Endothelial cell of umbilical vein (primary cell): ENCODE measurements around the gene C1orf210. TPM values are rescaled to one million over a fixed set of nuclear protein-coding genes. Genes with fewer than 3 reads are reported as not detected.

ENCODE experiments used
- BruUV-seq: library from RNA; stranded (reverse); fragments of 400-500 nt; replicated peaks from 2 replicates; lab custom pipeline; 2021; lab: Mats Ljungman, UMichigan
- CTCF ChIA-PET: fragments of 300-600, 350-600 bp; sonication (Branson Sonifier 250); formaldehyde crosslinking; loops from one replicate; lab custom pipeline; 2021; ENCODE audit warnings: antibody characterized with exemption, inconsistent platforms; lab: Charles Lee
- POLR2A ChIA-PET: fragments of 300-600, 350-600 bp; sonication (Branson Sonifier 250); formaldehyde crosslinking; loops from one replicate; lab custom pipeline; 2021; ENCODE audit warnings: antibody characterized with exemption, inconsistent platforms; lab: Charles Lee
- DNase-seq: peaks from one replicate; pipeline ENCODE4 v3.0.0-alpha.2; 2011; ENCODE audit warnings: low read depth, low spot score
- FAIRE-seq: peaks from 2 replicates; lab custom pipeline; 2011; peaks lifted over from hg19 to GRCh38; lab: Jason Lieb, UNC
- H2AFZ ChIP-seq: 2 replicates; pipeline ENCODE4 v1.6.0; 2012; ENCODE audit warnings: low read depth, low read length, control low read depth, inconsistent platforms
- H3K27ac ChIP-seq: 2 replicates; pipeline ENCODE4 v1.5.1; 2011; ENCODE audit warnings: low read depth, mild to moderate bottlenecking, control low read depth, low read length, moderate library complexity; ENCODE audit not compliant: insufficient read depth
- H3K27me3 ChIP-seq, 2 experiments: 2 replicates each; pipeline versions ENCODE4 v1.6.0 to v1.6.1; 2011; ENCODE audit warnings: low read length in 2 of 2, mixed read lengths in 1 of 2; ENCODE audit not compliant: control insufficient read depth in 2 of 2, insufficient read depth in 2 of 2
- H3K36me3 ChIP-seq, 2 experiments: 2 replicates in 1 of 2; 3 replicates in 1 of 2; pipeline ENCODE4 v1.5.1; 2011; ENCODE audit warnings: low read length in 2 of 2, mild to moderate bottlenecking in 1 of 2, moderate library complexity in 1 of 2; ENCODE audit not compliant: control insufficient read depth in 2 of 2, insufficient read depth in 2 of 2; ENCODE audit errors: extremely low read depth in 1 of 2
- H3K4me1 ChIP-seq: 3 replicates; pipeline ENCODE4 v1.5.1; 2011; ENCODE audit warnings: mild to moderate bottlenecking, low read length; ENCODE audit not compliant: control insufficient read depth, insufficient read depth; ENCODE audit errors: extremely low read depth
- H3K4me2 ChIP-seq: 2 replicates; pipeline ENCODE4 v1.6.1; 2011; ENCODE audit warnings: low read length, control low read depth, mixed read lengths; ENCODE audit not compliant: insufficient read depth
- H3K4me3 ChIP-seq, 3 experiments: fragments of 200-600 bp in 1 of 3; sonication (generic), shearing (Covaris generic) in 1 of 3; replicated peaks in 1 of 3; 2 replicates each; pipeline ENCODE4 v1.5.1; 2011 to 2016; ENCODE audit warnings: control low read depth in 3 of 3, low read length in 3 of 3, mild to moderate bottlenecking in 2 of 3, inconsistent platforms in 1 of 3, low read depth in 1 of 3, moderate library complexity in 1 of 3; ENCODE audit not compliant: insufficient read depth in 1 of 3
- H3K79me2 ChIP-seq: 2 replicates; pipeline ENCODE4 v1.6.0; 2012; ENCODE audit warnings: low read length, inconsistent platforms; ENCODE audit not compliant: control insufficient read depth, insufficient read depth
- H3K9ac ChIP-seq: replicated peaks from 2 replicates; pipeline ENCODE3; 2011; ENCODE audit warnings: low read length, control low read depth; ENCODE audit not compliant: insufficient read depth; ENCODE audit errors: extremely low read depth
- H3K9me1 ChIP-seq: replicated peaks from 3 replicates; pipeline ENCODE4 v1.6.0; 2011; ENCODE audit warnings: mild to moderate bottlenecking, low read length; ENCODE audit not compliant: control insufficient read depth, insufficient read depth; ENCODE audit errors: extremely low read depth
- H3K9me3 ChIP-seq: replicated peaks from 2 replicates; pipeline ENCODE4 v1.5.1; 2012; ENCODE audit warnings: low read length, inconsistent platforms; ENCODE audit not compliant: control insufficient read depth, insufficient read depth
- H4K20me1 ChIP-seq: replicated peaks from 2 replicates; pipeline ENCODE3; 2011; ENCODE audit warnings: mild to moderate bottlenecking, low read length; ENCODE audit not compliant: control insufficient read depth, insufficient read depth; ENCODE audit errors: extremely low read depth
- EZH2 ChIP-seq: IDR thresholded peaks from 2 replicates; pipeline ENCODE4 v1.6.1; 2012; ENCODE audit warnings: borderline replicate concordance, low read depth, mild to moderate bottlenecking, moderate library complexity, low read length, inconsistent platforms; ENCODE audit not compliant: severe bottlenecking
- FOS ChIP-seq: IDR thresholded peaks from 2 replicates; pipeline ENCODE4 v1.6.1; 2011; ENCODE audit warnings: mild to moderate bottlenecking, low read length, moderate library complexity, borderline replicate concordance; ENCODE audit not compliant: insufficient read depth
- GATA2 ChIP-seq: IDR thresholded peaks from 2 replicates; pipeline ENCODE4 v1.7.0; 2011; ENCODE audit warnings: low read depth, mild to moderate bottlenecking, moderate library complexity, mixed read lengths, low read length; ENCODE audit not compliant: insufficient read length, insufficient read depth
- JUN ChIP-seq: IDR thresholded peaks from 2 replicates; pipeline ENCODE4 v1.6.1; 2011; ENCODE audit warnings: borderline replicate concordance, low read depth; ENCODE audit not compliant: insufficient read length, insufficient read depth
- MAX ChIP-seq: IDR thresholded peaks from 2 replicates; pipeline ENCODE4 v1.6.1; 2011; ENCODE audit not compliant: insufficient read depth, insufficient read length
- MYC ChIP-seq: IDR thresholded peaks from one replicate; pipeline ENCODE4 v1.6.1; 2011; ENCODE audit warnings: mild to moderate bottlenecking, low read depth, low read length
- POLR2A ChIP-seq: IDR thresholded peaks from 2 replicates; pipeline ENCODE4 v1.6.1; 2012; ENCODE audit warnings: low read depth, mild to moderate bottlenecking, control low read depth, low read length
- POLR2AphosphoS5 ChIP-seq: IDR thresholded peaks from 2 replicates; pipeline ENCODE4 v1.6.1; 2012; ENCODE audit warnings: low read depth, mild to moderate bottlenecking, control low read depth, low read length, moderate library complexity; ENCODE audit not compliant: insufficient read depth
- dilution Hi-C: fragments of 300-500 bp; cut with MboI; formaldehyde crosslinking; loops from one replicate; pipeline ENCODE4 v1.15.0; 2019; ENCODE audit warnings: low sequenced_read_pairs; ENCODE audit not compliant: extremely low pct_ligation_motif_present
- intact Hi-C: fragments of 100-400 bp; cut with micrococcal nuclease; formaldehyde crosslinking; loops from one replicate; pipeline ENCODE4 v1.10.0; 2022
- polyA plus RNA-seq, 4 experiments: library from polyadenylated mRNA; depleted of rRNA in 3 of 4; stranded (reverse) in 3 of 4; unstranded in 1 of 4; fragments of >200 nt; gene quantifications; 2 replicates each; pipeline versions ENCODE4 v1.2.1 to v1.2.3, GENCODE V29; 2011 to 2012; ENCODE audit warnings: missing spikeins in 1 of 4
- total RNA-seq: library from RNA; stranded (reverse); gene quantifications from 2 replicates; pipeline ENCODE4 v1.2.3, GENCODE V29; 2021
- TF ChIP-seq, protein P1 (sequence below), 2 donors: IDR thresholded peaks; 1 replicate in 1 of 2; 2 replicates in 1 of 2; pipeline ENCODE4 v1.5.1; 2011; ENCODE audit warnings: low read length in 2 of 2, mild to moderate bottlenecking in 2 of 2, moderate library complexity in 2 of 2, control low read depth in 1 of 2, inconsistent platforms in 1 of 2, low read depth in 1 of 2; ENCODE audit not compliant: insufficient read depth in 1 of 2; ENCODE audit errors: extremely low read depth in 1 of 2

The C1orf210 gene
- total and polyA plus RNA-seq, 2 donors (not counting 3 experiments of a cell fraction or from before 2014, with no cell fraction given): not detected

DNA sequence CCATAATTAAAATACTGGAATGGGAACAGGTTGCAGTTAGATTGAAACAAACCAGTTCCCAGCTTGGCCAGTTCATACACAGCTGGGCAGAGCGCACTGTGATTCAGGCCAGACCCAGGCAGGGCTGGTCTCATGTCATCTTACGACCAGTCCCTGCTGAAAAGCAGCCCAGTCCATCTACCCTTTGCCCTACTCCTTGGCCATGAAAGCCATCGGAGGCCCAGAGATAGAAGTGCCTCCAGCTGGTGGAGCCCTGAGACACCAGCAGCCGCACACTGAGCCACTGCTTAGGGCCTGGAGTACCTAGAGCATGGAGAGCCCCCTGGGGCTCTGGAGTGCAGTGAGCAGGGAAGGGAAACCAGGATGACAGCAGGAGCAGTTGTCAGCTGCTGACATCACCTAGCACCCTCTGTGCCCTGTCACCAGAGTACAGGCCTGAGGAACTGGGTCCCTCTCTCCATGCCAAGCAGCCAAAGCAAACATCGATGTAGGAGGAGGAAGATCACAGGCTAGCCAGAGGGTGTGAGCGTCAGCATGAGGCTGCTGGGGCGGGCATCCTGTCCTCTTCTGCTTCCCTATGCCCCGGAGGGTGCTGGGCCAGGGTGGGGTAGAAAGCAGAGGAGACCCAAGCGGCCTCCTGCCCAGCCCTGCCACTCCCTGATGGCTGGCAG is 49.8 kb downstream of the C1orf210 start:
- FAIRE-seq (peak; percentile 33), DNase-seq (no peak)
- H3K27me3 ChIP-seq: no peaks in the 10 kb centered on the region
- no peaks in the 10 kb centered on the region for H3K9me3 ChIP-seq
- H2AFZ ChIP-seq: no peak overlapping the region
- H3K4me1 ChIP-seq: peaks cover 19% of the 10 kb centered on the region
- dilution Hi-C loops: loop anchor here (25.0 kb wide), 1 partner anchor 177 kb away; no protein-coding TSS in a partner anchor
- H3K27ac ChIP-seq: no peak overlapping the region
- no peaks in the 10 kb centered on the region for H4K20me1 ChIP-seq
- no peaks in the 10 kb centered on the region for H3K9me1 ChIP-seq
- no peaks in the 10 kb centered on the region for H3K36me3 ChIP-seq
- intact Hi-C loops: no loop called here
- H3K4me3 ChIP-seq: no peak overlapping the region
- BruUV-seq: no TSS peak
- ChIA-PET POLR2A (interaction anchor here (0.6 kb wide), 1 partner anchor 51 kb away, joined by 5 read pairs; no protein-coding TSS in a partner anchor), CTCF (interaction anchor here (1.1 to 7.5 kb wide), 3 partner anchors 9 to 178 kb away, joined by 4 to 74 read pairs (median 7); no protein-coding TSS in a partner anchor)
- no peaks in the 10 kb centered on the region for H3K79me2 ChIP-seq
- no peak overlapping the region for H3K4me2 ChIP-seq
- TF ChIP-seq FOS: no peak
- TF ChIP-seq EZH2: no peak
- no peak for TF ChIP-seq POLR2A
- no peak for TF ChIP-seq GATA2
- TF ChIP-seq, protein P1, sequence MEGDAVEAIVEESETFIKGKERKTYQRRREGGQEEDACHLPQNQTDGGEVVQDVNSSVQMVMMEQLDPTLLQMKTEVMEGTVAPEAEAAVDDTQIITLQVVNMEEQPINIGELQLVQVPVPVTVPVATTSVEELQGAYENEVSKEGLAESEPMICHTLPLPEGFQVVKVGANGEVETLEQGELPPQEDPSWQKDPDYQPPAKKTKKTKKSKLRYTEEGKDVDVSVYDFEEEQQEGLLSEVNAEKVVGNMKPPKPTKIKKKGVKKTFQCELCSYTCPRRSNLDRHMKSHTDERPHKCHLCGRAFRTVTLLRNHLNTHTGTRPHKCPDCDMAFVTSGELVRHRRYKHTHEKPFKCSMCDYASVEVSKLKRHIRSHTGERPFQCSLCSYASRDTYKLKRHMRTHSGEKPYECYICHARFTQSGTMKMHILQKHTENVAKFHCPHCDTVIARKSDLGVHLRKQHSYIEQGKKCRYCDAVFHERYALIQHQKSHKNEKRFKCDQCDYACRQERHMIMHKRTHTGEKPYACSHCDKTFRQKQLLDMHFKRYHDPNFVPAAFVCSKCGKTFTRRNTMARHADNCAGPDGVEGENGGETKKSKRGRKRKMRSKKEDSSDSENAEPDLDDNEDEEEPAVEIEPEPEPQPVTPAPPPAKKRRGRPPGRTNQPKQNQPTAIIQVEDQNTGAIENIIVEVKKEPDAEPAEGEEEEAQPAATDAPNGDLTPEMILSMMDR (IDR thresholded peaks at IDR 0.05; ENCODE audit: extremely low read depth in 1 of 2, insufficient read depth in 1 of 2, low read depth in 1 of 2, low read length in 2 of 2): no peak
- no peak for TF ChIP-seq POLR2AphosphoS5
- no peak for TF ChIP-seq JUN
- TF ChIP-seq MAX: no peak
- TF ChIP-seq MYC: no peak
- no peak overlapping the region for H3K9ac ChIP-seq
